Medulla oblongata (tissue), 1 donor: ENCODE data around the gene ANKS3.
A peak's percentile ranks its signal among the peaks of the same experiment; 100 is the strongest.

ENCODE experiments used
- DNase-seq: peaks from one replicate; pipeline ENCODE4 v3.0.0-alpha.2; 2015; ENCODE audit errors: extremely low spot score

ANKS3 gene, protein sequence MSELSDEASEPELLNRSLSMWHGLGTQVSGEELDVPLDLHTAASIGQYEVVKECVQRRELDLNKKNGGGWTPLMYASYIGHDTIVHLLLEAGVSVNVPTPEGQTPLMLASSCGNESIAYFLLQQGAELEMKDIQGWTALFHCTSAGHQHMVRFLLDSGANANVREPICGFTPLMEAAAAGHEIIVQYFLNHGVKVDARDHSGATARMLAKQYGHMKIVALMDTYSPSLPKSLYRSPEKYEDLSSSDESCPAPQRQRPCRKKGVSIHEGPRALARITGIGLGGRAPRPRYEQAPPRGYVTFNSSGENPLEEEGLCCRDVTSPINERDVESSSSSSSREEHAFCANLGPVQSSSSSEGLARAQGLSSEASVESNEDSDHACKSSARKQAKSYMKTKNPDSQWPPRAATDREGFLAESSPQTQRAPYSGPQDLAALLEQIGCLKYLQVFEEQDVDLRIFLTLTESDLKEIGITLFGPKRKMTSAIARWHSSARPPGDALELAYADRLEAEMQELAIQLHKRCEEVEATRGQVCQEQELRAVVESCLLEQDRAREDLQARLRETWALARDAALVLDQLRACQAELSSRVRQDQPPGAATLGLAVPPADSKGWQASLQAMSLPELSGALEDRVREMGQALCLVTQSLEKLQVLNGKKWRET

DNA sequence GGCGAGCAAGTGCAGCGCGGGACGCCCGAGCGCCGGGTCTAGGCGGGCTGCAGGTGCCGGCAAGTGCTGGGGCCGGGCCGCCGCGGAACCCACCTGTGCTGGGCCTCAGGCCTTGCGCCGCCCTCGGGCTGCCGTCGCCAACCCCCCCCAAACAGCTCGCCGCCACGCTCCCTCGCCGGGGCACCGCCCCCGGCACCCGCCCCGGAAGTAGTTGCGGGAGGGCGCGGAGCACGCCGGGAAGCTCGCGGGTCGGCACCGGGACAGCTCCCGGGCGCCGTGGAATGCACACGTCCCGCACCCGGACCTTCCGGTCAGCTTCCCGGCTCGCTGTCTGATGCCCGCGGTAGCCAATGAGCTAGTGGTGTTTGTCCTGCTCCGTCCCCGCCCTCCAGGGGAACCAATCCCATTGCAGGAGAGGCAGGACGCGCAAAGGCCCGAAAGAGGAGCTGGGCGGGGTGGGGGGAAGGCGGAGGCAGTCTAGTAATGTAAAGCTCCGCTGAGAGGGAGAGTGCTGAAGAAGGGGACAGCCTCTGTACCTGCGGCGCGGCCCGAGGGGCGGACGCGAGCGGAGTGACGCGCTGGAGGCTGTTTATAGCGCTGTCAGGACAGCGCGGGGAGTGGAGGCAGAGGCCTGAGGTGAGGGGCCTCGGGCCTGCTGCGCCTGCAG is at the start of gene ANKS3, which contains the start of gene DNAAF8:
TSS of gene ANKS3 (minus strand) at position 209 of the 667 bp plus-strand sequence. CDS start 4,122 bp downstream, outside the sequence.
TSS of gene DNAAF8 (plus strand) at position 475 of the 667 bp plus-strand sequence. CDS start 1,978 bp downstream, outside the sequence.
- DNase-seq: peak; percentile 97

DNA sequence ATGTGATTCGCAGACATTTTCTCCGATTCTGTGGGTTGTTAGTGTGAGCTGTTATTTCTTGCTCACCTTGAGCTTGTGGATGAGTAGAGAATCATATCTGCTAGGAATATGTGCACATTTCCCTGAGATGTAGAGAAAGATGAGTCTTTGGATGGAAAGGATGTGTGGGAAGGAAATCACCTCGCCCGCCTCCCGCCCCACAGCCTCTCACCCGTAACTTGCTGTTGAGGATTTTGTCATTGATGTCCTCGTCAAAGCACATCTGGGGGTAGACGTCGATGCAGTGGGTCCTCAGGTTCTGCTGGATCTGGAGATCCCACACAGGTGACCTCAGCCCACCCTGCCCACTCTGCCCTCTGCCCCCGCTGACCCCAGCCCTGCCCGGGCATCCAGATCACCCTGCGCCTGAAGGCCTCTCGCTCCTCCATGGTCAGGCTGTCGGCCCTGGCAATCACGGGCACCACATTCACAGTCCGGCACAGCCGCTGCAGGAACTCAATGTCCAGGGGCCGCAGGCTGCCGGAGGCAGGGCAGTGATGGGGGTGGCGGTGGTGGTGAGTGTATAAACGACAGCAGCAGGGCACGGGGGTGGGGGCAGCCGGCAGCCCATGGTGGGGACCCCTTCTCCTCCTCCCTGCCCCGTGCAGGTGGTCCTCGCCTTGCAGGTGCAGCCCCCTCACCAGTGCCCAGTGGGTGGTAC is 49.3 kb upstream of the ANKS3 start:
- DNase-seq: no peak

DNA sequence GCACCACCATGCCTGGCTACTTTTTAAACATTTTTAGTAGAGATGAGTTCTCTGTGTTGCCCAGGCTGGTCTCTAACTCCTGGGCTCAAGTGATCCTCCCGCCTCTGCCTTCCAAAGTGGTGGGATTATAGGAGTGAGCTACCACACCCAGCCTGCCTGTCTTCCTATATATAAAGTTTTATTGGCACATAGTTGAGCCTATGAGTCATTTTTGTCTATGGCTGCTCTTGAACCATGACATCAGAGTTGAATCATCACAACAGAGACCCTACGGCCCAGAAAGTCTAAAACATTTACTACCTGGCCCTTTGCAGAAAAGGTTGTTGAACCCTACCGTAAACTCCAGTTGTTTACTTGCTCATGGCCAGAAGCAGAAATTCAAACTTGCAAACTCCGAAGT is 46.2 kb upstream of the ANKS3 start:
- DNase-seq: no peak

DNA sequence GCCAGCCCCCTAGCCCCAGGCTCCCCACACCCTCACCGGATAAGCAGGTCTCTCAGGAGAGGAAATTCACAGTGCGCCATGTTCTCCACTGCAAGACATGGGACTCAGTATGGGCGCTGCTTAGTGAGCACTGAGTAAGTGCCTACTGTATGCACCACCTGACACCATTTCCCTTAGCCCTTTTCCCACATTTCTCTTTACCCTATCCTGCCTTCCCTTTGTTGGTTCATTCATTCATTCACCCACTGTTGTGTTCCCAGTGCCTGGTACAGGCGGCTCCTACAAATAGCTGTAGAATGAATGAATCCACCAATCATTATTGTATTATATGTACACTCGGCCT is 44.0 kb upstream of the ANKS3 start:
- DNase-seq: no peak

DNA sequence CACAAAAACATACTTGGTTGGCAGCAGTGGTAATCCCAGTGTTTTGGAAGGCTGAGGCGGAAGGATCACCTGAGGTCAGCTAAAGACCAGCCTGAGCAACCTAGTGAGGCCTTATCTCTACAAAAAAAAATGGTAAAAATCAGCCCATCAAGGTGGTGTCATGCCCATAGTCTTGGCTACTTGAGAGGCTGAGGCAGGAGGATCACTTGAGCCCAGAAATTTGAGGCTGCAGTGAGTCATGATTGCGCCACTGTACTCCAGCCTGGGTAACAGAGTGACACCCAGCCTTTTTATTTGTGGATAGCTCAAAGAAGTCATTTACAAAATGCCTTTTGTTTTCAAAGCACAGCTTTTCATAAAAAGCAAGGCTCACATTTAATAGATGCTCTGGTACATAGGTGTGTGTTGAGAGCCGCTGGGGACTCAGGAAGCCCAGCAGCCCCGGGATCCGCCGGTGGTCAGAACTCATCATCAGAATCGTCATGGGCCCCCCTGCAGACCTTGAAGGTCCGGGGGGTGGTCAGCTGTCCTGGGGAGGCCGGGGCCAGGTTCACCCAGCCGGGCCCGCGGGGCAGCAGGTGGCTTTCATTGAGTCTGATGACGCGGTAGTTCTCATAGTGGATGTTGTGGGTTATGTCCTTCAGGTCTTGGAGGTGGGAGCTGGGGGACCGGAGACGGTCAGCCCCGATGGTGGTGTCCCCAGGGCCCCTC is 43.4 kb upstream of the ANKS3 start:
- no peak for DNase-seq

DNA sequence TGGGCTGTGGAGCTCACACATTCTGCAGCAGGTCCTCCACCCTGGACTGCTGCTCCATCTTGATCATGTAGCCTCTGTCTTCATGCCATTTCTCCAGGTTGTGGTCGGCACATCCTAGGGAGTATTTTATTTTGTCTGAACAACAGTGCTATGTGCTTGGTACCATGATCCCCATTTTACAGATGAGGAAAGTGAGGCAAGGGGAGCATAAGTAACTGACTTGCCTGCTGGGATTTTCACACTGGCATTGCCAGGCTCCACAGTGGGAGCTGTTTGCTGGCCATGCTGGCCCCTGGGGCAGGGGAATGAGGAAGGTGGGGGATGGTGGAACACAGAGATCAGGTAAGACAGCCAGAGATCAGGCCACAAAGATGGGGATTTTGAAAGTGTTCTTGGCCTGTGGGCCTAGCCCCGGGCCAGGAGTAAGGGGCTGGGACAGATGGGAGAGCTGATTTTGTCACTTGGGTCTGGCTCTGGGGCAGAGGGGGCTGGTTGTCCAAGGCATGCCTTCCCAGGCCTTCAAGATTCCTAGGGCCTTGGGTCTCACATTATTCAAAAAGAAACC is 42.2 kb upstream of the ANKS3 start:
- no peak for DNase-seq

DNA sequence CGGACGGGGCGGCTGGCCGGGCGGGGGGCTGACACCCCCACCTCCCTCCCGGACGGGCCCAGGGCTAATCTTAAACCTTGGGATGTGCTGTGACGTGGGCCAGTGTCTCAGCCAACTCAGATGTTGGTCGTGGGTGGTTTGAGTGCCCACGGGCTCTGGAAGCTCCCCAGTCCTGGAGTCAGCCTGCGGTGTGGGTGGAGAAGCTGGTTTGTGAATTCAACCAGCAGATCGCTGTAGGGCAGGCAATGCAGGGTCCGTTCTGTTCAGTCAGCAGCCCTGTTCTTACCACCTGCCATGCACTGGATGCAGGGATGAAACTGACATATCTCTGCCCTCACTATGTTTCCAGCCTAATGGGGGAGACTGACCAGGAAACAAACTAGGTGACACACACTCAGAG is 40.9 kb upstream of the ANKS3 start:
- DNase-seq: no peak

DNA sequence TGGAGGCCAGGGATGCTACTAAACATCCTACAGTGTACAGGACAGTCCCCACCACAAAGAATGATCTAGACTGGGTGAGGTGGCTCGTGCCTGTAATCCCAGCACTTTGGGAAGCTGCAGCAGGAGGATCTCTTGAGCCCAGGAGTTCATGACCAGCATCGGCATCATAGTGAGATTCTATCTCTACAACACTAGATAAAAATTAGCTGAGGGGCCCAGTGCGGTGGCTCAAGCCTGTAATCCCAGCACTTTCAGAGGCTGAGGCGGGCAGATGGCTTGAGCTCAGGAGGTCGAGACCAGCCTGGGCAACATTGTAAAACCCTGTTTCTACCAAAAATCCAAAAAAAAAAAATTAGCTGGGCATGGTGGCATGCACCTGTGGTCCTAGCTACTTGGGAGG is 38.3 kb upstream of the ANKS3 start:
- no peak for DNase-seq

DNA sequence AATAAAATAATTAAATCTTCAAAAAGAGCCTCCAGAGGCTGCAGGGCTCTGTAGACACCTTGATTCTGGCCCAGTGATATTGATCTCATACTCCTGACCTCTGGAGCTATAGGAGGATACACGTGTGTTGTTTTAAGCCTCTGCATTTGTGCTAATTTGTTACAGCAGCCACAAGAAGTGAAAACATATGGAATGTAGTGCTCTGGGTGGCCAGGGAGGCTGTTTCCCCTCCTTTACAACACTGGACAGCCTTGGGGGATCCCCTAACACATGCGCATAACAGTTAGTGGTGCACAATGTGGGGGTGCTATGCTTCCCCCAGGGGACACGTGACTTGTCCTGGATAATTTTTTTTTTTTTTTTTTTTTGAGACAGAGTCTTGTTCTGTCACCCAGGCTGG is 37.6 kb upstream of the ANKS3 start:
- no peak for DNase-seq

DNA sequence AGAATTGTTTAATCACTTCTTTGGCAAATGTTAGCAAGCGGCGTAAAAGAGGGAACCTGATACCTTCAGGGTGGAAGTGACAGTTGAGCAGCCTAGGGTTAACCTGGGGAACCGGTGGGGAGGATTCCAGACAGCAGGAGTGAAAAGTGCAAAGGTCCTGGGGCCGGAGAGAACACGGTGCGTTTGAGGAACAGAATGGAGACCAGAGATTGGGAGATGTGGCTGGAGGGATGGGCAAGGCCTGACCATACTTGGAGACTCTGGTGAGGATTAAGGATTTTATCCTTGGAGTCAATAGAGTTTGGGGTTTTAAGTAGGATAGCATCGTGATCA is 35.2 kb upstream of the ANKS3 start:
- DNase-seq: peak; percentile 9

DNA sequence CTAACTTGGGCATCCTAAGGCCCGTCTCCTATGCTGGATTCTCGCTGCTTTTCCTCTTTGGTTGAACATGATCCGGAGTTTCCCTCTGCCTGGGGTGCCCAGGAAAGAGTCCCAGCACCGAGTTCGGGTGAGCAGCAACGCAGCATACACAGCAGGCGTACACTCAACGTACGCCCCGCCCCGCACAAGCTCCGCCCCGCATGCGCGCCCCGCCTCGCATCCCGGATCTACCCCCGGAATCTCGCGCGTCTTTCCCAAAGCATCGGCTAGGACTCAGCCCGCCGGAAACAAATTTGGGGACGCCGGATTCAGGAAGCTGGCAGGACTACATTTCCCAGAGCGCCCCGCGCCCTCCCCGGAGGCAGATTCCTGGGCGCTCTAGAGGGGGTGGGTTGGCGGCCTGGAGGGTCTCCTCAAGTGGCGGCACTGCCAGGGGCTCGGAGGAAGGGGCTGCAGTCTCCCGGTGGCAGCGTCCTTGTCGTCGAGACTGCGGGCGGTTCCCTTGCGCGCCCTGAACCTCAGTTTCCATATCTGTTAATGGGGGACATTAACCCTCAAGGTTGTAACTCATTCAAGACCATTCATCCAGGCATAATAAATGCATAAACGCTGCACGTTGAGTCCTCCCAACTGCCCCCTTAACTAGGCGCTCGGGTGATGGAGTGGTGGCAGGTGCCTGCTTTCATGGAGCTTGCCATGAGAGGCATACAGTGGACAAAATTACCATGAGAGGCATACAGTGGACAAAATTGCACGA is 34.7 kb upstream of the ANKS3 start:
- peak; percentile 97 for DNase-seq

DNA sequence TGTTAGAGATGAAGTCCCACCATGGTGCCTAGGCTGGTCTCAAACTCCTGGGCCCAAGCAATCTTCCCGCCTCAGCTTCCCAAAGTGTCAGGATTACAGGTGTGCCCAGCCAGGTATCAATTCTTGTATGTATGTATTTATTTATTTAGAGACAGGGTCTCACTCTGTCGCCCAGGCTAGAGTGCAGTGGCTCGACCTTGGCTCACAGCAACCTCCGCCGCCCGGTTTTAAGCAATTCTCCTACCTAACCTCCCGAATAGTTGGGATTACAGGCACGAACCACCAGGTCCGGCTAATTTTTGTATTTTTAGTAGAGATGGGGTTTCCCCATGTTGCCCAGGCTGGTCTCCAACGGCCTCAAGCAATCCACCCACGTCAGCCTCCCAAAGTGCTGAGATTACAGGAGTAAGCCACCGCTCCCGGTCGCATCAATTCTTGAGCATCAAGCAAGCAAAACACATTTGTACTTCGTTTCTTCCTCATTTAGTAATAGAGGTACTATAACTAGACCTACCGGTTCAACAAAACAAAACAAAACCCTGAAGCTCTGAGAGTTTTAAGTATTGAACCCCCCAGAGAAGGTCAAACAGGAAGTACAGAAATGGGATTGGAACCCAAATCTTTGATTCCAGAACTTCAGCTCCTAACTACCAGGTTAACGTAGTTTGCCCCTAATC is 33.9 kb upstream of the ANKS3 start:
- DNase-seq: no peak

DNA sequence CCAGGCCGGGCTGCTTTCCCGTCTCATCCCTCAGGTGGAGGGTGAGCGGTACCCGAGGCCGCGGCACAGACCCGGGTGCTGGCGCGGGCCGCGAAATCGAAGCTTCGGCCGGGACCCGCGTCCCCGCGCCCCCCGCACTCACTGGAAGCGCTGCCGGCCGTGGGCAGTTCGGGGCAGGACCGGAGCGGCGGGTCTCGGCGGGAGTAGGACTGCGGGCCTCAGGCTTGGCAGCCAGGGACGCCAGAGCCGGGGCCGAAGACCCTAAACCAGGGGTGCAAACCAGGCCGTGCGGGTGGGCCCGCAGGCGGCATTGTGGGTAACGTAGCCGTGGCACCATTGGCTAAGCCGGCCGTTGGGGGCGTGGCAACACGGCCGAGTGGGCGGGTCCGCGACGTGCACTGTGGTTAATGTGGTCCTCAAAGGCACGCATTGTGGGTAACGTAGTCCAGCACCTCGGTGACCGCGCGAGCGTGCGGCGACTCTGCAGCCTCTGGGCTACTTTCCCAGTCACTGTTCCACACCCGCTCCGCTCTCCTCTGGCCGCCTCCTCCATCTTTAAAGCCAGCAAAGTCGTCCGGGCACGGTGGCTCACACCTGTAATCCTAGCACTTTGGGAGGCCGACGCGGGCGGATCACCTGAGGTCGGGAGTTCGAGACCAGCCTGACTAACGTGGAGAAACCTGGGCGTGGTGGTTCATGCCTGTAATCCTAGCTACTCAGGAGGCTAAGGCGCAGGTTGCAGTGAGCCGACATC is 33.0 kb upstream of the ANKS3 start, which contains the start of gene ZNF500:
TSS of gene ZNF500 (minus strand) at position 288 of the 754 bp plus-strand sequence. CDS start 1,184 bp downstream, outside the sequence.
- DNase-seq: peak; percentile 97

DNA sequence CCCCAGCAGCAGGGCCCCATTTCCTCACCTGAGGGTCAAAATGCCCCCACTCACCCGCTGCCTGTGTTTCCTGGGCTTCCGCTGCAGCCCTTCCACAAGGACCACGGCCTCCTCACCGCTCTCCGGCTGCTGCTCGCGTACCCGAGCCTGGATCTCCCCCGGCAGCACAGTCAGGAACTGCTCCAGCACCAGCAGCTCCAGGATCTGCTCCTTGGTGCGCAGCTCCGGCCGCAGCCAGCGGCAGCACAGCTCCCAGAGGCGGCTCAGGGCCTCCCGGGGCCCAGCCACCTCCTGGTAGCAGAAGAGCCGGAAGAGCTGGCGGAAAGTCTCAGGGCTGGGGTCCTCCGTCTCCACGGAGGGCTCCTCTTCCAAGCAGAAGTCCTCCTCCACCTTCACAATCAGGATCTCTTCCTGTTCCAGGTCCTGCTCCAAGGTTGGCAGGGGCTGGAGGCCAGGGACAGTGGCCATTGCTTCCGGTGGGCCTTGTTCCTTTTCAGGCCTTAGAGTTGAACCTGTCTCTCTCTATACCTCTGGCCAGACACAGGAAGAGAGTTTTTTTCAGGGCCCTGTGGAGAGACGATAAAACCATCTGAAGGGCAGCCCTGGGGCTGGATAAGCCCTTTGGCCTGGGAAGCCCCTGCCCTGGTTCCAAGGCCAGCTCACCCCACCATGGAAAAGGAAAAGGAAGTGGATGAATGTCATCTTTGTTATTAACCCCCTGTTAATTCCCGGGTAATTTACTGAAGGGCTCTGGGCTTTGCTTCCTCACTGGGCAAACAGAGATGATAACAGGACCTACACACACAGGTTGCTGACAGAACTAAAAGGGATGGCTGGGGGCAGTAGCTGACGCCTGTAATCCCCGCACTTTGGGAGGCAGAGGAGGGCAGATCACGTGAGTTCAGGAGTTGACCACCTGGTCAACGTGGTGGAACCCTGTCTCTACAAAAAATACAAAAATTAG is 31.7 kb upstream of the ANKS3 start:
- no peak for DNase-seq

DNA sequence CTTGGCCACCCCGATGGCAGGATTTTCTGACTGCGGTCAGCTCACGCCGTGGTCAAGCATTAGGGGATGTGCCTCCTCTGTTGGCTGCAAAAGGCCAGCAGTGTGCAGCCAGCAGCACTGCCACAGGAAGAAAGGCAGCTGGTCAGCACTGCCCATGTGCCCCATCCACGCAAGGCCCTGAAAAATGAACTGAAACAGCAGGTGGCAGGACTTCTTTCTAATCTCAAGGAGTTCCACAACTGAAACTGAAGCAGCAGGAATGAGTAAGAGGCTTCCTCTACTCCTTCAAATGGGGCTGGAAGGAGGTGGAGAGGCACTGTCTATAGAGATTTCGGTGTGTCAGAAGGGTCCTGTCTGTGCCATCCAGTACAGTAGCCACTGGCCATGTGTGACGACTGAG is 29.7 kb upstream of the ANKS3 start:
- no peak for DNase-seq

DNA sequence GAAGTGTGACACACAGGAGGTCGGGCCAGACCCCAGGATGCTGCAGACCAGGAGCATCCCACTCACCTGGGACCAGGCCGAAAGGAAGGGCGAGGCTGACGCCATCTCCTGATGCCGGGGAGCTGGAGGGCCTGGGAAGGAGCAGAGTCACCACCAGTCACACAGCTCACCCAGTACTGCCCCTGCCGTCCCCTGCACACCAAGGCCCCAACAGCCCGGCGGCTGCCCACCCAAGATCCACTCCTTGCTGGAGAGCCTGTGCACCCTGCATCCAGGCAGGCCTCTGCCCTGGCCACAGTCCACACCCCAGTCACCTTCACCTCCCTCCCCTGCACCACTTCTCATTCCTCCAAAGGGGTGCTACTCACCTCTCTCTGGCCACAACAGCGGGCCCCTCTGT is 28.1 kb upstream of the ANKS3 start:
- no peak for DNase-seq

DNA sequence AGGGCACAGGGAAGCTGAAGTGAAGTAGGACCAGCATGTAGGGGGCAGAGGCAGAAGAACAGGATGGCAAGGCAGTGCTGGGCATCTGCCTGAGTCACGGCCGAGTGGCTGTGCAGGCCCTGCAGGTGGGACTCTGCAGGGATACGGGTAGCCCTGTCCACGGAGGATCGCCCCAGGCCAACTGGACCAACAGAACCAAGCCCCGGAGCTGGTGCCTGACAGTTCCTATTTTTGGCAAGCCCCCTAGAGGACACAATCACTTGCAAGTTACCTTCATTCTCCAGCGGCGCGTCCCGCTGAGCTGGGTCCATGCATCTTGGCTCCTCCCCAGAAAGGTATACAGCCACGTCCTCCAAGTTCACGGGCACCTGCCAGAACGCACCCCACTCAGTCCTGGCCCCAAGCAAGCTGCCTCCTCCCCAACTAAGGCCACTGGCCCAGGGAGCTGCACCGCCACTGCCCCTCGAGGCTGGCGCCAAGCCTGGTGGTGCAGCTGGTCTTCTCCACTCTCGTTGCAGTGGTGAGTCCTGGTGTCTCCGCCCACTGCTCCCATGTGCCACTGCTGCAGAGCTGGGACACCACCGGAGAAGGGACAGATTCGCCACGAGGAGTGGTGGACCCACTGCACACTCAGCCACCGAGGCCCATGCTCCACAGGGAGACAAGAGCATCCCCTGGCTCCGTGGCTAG is 26.3 kb upstream of the ANKS3 start:
- no peak for DNase-seq
